HCT116 (cell line): ENCODE data around the gene PGAP3. TPM values are rescaled to one million over a fixed set of nuclear protein-coding genes. Genes with fewer than 3 reads are reported as not detected.

ENCODE experiments used
- ATAC-seq: fragments of 200-7000 bp; cut with Tn5 transposase; 2 replicates; pipeline ENCODE4 v1.9.1; 2020; ENCODE audit warnings: mild to moderate bottlenecking, moderate library complexity
- BruUV-seq: library from RNA; stranded (reverse); fragments of 400-500 nt; replicated peaks from 2 replicates; lab custom pipeline; 2021; lab: Mats Ljungman, UMichigan
- CTCF ChIA-PET: fragments of 300-600 bp; sonication (Branson Sonifier 250); formaldehyde crosslinking; loops from one replicate; lab custom pipeline; 2021; ENCODE audit warnings: antibody characterized with exemption; lab: Charles Lee
- POLR2A ChIA-PET: fragments of 300-600, 350-600 bp; sonication (Branson Sonifier 250); formaldehyde crosslinking; loops from one replicate; lab custom pipeline; 2021; ENCODE audit warnings: antibody characterized with exemption; lab: Charles Lee
- RAD21 ChIA-PET, 2 experiments: fragments of 300-600 bp; sonication (Branson Sonifier 250); formaldehyde crosslinking; loops; one replicate each; lab custom pipeline; 2023; ENCODE audit warnings: low total read pairs in 2 of 2; ENCODE audit not compliant: uncharacterized antibody in 2 of 2, unreplicated experiment in 2 of 2, low non-redundant PET in 1 of 2; lab: Charles Lee
- DNase-seq: peaks from one replicate; pipeline ENCODE4 v3.0.0-alpha.2; 2010; ENCODE audit warnings: low read depth, low spot score
- H2AFZ ChIP-seq: fragments of 200-600 bp; shearing (Covaris generic), sonication (generic); 2 replicates; pipeline ENCODE4 v1.6.1; 2017; ENCODE audit warnings: low read depth, mixed run types, mixed read lengths, antibody characterized with exemption, low read length; ENCODE audit not compliant: poor library complexity, severe bottlenecking
- H3K27ac ChIP-seq: 2 replicates; pipeline ENCODE4 v1.5.1; 2012; ENCODE audit warnings: low read depth, low read length
- H3K27me3 ChIP-seq: fragments of 200-600 bp; sonication (generic); 2 replicates; pipeline ENCODE4 v1.6.1; 2016; ENCODE audit warnings: mixed run types, low read length, mixed read lengths; ENCODE audit not compliant: insufficient read depth
- H3K36me3 ChIP-seq, 2 experiments: fragments of 200-500 bp in 1 of 2; fragments of 200-600 bp in 1 of 2; sonication (Bioruptor generic) in 1 of 2; sonication (generic) in 1 of 2; 2 replicates each; pipeline versions ENCODE4 v1.5.1 to v1.6.1; 2014 to 2016; ENCODE audit warnings: low read length in 2 of 2, inconsistent platforms in 1 of 2, mixed read lengths in 1 of 2, mixed run types in 1 of 2; ENCODE audit not compliant: insufficient read depth in 2 of 2, control insufficient read depth in 1 of 2
- H3K4me1 ChIP-seq, 2 experiments: fragments of 200-600 bp in 1 of 2; sonication (generic) in 1 of 2; 2 replicates each; pipeline versions ENCODE4 v1.5.1 to v1.6.1; 2012 to 2017; ENCODE audit warnings: low read length in 2 of 2, inconsistent platforms in 1 of 2, mild to moderate bottlenecking in 1 of 2, mixed read lengths in 1 of 2, mixed run types in 1 of 2, moderate library complexity in 1 of 2; ENCODE audit not compliant: insufficient read depth in 2 of 2, control insufficient read depth in 1 of 2
- H3K4me2 ChIP-seq: fragments of 200-600 bp; sonication (generic); 2 replicates; pipeline ENCODE4 v1.6.1; 2017; ENCODE audit warnings: mixed run types, low read length, mixed read lengths
- H3K4me3 ChIP-seq, 2 experiments: fragments of 200-600 bp in 1 of 2; sonication (generic) in 1 of 2; replicated peaks in 1 of 2; 2 replicates each; pipeline ENCODE4 v1.5.1; 2011 to 2016; ENCODE audit warnings: low read length in 2 of 2, control low read depth in 1 of 2, low read depth in 1 of 2, mild to moderate bottlenecking in 1 of 2, mixed read lengths in 1 of 2, mixed run types in 1 of 2
- H3K79me2 ChIP-seq: fragments of 200-600 bp; sonication (generic); 2 replicates; pipeline ENCODE4 v1.6.1; 2017; ENCODE audit warnings: mild to moderate bottlenecking, mixed run types, low read length, moderate library complexity, mixed read lengths; ENCODE audit not compliant: insufficient read depth
- H3K9ac ChIP-seq: fragments of 200-600 bp; sonication (generic); 2 replicates; pipeline ENCODE4 v1.6.1; 2016; ENCODE audit warnings: low read length, mixed read lengths
- H3K9me2 ChIP-seq: fragments of 200-600 bp; sonication (generic), shearing (Covaris generic); 2 replicates; pipeline ENCODE4 v1.6.1; 2017; ENCODE audit warnings: mixed run types, mild to moderate bottlenecking, moderate library complexity; ENCODE audit not compliant: insufficient read depth
- H3K9me3 ChIP-seq, 2 experiments: fragments of 200-500 bp in 1 of 2; fragments of 200-600 bp in 1 of 2; sonication (Bioruptor generic) in 1 of 2; sonication (generic) in 1 of 2; 2 replicates each; pipeline ENCODE4 v1.6.1; 2014 to 2017; ENCODE audit warnings: low read length in 2 of 2, mixed read lengths in 2 of 2, inconsistent platforms in 1 of 2, low read depth in 1 of 2, mild to moderate bottlenecking in 1 of 2, mixed run types in 1 of 2, moderate library complexity in 1 of 2; ENCODE audit not compliant: control insufficient read depth in 1 of 2, insufficient read depth in 1 of 2
- H4K20me1 ChIP-seq: fragments of 200-600 bp; sonication (generic), shearing (Covaris generic); 2 replicates; pipeline ENCODE4 v1.6.1; 2017; ENCODE audit warnings: mixed run types, mild to moderate bottlenecking, moderate library complexity; ENCODE audit not compliant: insufficient read depth
- ATF3 ChIP-seq: IDR thresholded peaks from 2 replicates; pipeline ENCODE4 v1.6.1; 2012
- EGR1 ChIP-seq: IDR thresholded peaks from 2 replicates; pipeline ENCODE4 v1.6.1; 2012; ENCODE audit warnings: low read depth
- EZH2 ChIP-seq: fragments of 200-600 bp; sonication (generic); IDR thresholded peaks from 2 replicates; pipeline ENCODE4 v1.6.1; 2017; ENCODE audit warnings: antibody characterized with exemption, mixed run types
- FOSL1 ChIP-seq: IDR thresholded peaks from 2 replicates; pipeline ENCODE4 v1.6.1; 2012; ENCODE audit warnings: low read depth
- MAX ChIP-seq: IDR thresholded peaks from 2 replicates; pipeline ENCODE4 v1.6.1; 2012
- SP1 ChIP-seq: IDR thresholded peaks from 2 replicates; pipeline ENCODE4 v1.6.1; 2012; ENCODE audit warnings: low read depth
- TCF7L2 ChIP-seq: IDR thresholded peaks from 2 replicates; pipeline ENCODE4 v1.7.0; 2011; ENCODE audit warnings: borderline replicate concordance, inconsistent platforms; ENCODE audit not compliant: insufficient read depth, insufficient read length; ENCODE audit errors: extremely low read depth
- intact Hi-C: fragments of 100-400 bp; cut with micrococcal nuclease; formaldehyde crosslinking; loops from 2 replicates; pipeline ENCODE4 v1.10.0; 2022
- total RNA-seq: library from RNA; stranded (reverse); gene quantifications from one replicate; pipeline ENCODE4 v1.2.1, GENCODE V29; 2021; ENCODE audit not compliant: unreplicated experiment

PGAP3 gene
- total RNA-seq, 1 experiment from 2014 or later = 15.2 TPM

GRCh38 chr17:39631403-39631802 lies 56.5 kb downstream of the PGAP3 start:
- no peaks in the 10 kb centered on the region for H3K27me3 ChIP-seq
- peak overlapping the region; percentile 67 for H3K4me2 ChIP-seq
- ChIA-PET RAD21 (interaction anchor here in 1 of 2 experiments (1.2 kb wide), 1 partner anchor 10 kb away, joined by 4 read pairs; no protein-coding TSS in a partner anchor), POLR2A (interaction anchor here (0.7 to 1.2 kb wide), 4 partner anchors 9 to 108 kb away, joined by 3 to 9 read pairs (median 4); no protein-coding TSS in a partner anchor), CTCF (interaction anchor here (1.0 to 8.3 kb wide), 4 partner anchors 9 to 83 kb away, joined by 3 to 157 read pairs (median 8); no protein-coding TSS in a partner anchor)
- no peak overlapping the region for H3K4me3 ChIP-seq
- ATAC-seq (no peak), DNase-seq (no peak)
- no peaks in the 10 kb centered on the region for H3K36me3 ChIP-seq
- H3K4me1 ChIP-seq = peaks cover 55 to 67% of the 10 kb centered on the region in 2 experiments
- peak overlapping the region; percentile 76; the same call in 1 of the 2 replicates for H3K27ac ChIP-seq
- H4K20me1 ChIP-seq = no peaks in the 10 kb centered on the region
- TF ChIP-seq TCF7L2 (peak; percentile 55), SP1 (peak; percentile 30; the same call in 1 of the 2 replicates), FOSL1 (no peak)
- intact Hi-C loops = no loop called here
- H2AFZ ChIP-seq = no peak overlapping the region
- no TSS peak for BruUV-seq
- H3K9ac ChIP-seq = peak overlapping the region; percentile 35
- H3K9me3 ChIP-seq = no peaks in the 10 kb centered on the region
- H3K79me2 ChIP-seq = no peaks in the 10 kb centered on the region
- no peaks in the 10 kb centered on the region for H3K9me2 ChIP-seq

- no peaks in the 10 kb centered on the region for H3K27me3 ChIP-seq
- H2AFZ ChIP-seq = no peak overlapping the region
- no peak overlapping the region for H3K4me3 ChIP-seq
- H4K20me1 ChIP-seq = no peaks in the 10 kb centered on the region
- no peak overlapping the region for H3K27ac ChIP-seq
- intact Hi-C loops = no loop called here
- no peaks in the 10 kb centered on the region for H3K36me3 ChIP-seq
- peaks cover 41 to 52% of the 10 kb centered on the region in 2 experiments for H3K4me1 ChIP-seq
- no peak overlapping the region for H3K4me2 ChIP-seq
- CTCF ChIA-PET = interaction anchor here (2.6 to 8.3 kb wide), 2 partner anchors 8 to 24 kb away, joined by 12 to 157 read pairs; no protein-coding TSS in a partner anchor
- no peak for DNase-seq
- ATAC-seq = no peak
- TF ChIP-seq EZH2 (no peak), MAX (no peak), EGR1 (no peak), ATF3 (no peak)
- no peaks in the 10 kb centered on the region for H3K9me2 ChIP-seq
- H3K79me2 ChIP-seq = no peaks in the 10 kb centered on the region
- no TSS peak for BruUV-seq
- H3K9ac ChIP-seq = no peak overlapping the region
- POLR2A ChIA-PET = no interaction called here
- H3K9me3 ChIP-seq = no peaks in the 10 kb centered on the region
- RAD21 ChIA-PET = no interaction called here
These were observed 58.0 kb downstream of the PGAP3 start for GRCh38 chr17:39629898-39630297.
